HepG2 (cell line): ENCODE data around the gene USP19. TPM values are rescaled to one million over a fixed set of nuclear protein-coding genes. Genes with fewer than 3 reads are reported as not detected.

Experiments used
- AHDC1 ChIP-seq: sonication (generic); formaldehyde crosslinking; IDR thresholded peaks from 2 replicates; pipeline ENCODE4 v1.5.1; 2020; ENCODE audit warnings: mild to moderate bottlenecking, missing genetic modification reagents, borderline replicate concordance
- CBX5 ChIP-seq: sonication (generic); formaldehyde crosslinking; IDR thresholded peaks from 2 replicates; pipeline ENCODE4 v1.4.0; 2020; ENCODE audit warnings: missing genetic modification reagents, borderline replicate concordance
- ELF3 ChIP-seq: IDR thresholded peaks from 2 replicates; pipeline ENCODE4 v1.6.1; 2016; ENCODE audit warnings: missing genetic modification reagents, missing compliant biosample characterization
- EP300 ChIP-seq, 3 experiments: sonication (generic) in 1 of 3; formaldehyde crosslinking in 1 of 3; IDR thresholded peaks; 2 replicates each; pipeline versions ENCODE4 v1.5.1 to v1.6.1; 2011 to 2020; ENCODE audit warnings: low read depth in 2 of 3, low read length in 2 of 3, borderline replicate concordance in 1 of 3, improper control_type of control experiment in 1 of 3, mild to moderate bottlenecking in 1 of 3, missing genetic modification reagents in 1 of 3, moderate library complexity in 1 of 3
- FOXK2 ChIP-seq: fragments of 450-650 bp; IDR thresholded peaks from 2 replicates; pipeline ENCODE4 v1.6.1; 2016
- HNF4G ChIP-seq, 2 experiments: sonication (generic) in 1 of 2; formaldehyde crosslinking in 1 of 2; IDR thresholded peaks; 2 replicates each; pipeline versions ENCODE4 v1.4.0 to v1.6.1; 2011 to 2020; ENCODE audit warnings: borderline replicate concordance in 2 of 2, low read depth in 2 of 2, mild to moderate bottlenecking in 2 of 2, low read length in 1 of 2, missing genetic modification reagents in 1 of 2, moderate library complexity in 1 of 2
- IKZF1 ChIP-seq: fragments of 450-650 bp; IDR thresholded peaks from 2 replicates; pipeline ENCODE4 v1.7.1; 2016
- KAT7 ChIP-seq: IDR thresholded peaks from 2 replicates; pipeline ENCODE4 v1.6.1; 2018; ENCODE audit warnings: borderline replicate concordance, missing compliant biosample characterization
- MAZ ChIP-seq, 2 experiments: sonication (generic) in 1 of 2; formaldehyde crosslinking in 1 of 2; IDR thresholded peaks; 2 replicates each; pipeline versions ENCODE4 v1.5.0 to v1.6.1; 2012 to 2020; ENCODE audit warnings: low read depth in 2 of 2, mild to moderate bottlenecking in 2 of 2, borderline replicate concordance in 1 of 2, improper control_type of control experiment in 1 of 2, low read length in 1 of 2, missing genetic modification reagents in 1 of 2, moderate library complexity in 1 of 2
- MLLT10 ChIP-seq: sonication (generic); formaldehyde crosslinking; IDR thresholded peaks from 2 replicates; pipeline ENCODE4 v1.4.0; 2020; ENCODE audit warnings: missing genetic modification reagents
- NFKBIZ ChIP-seq: IDR thresholded peaks from 2 replicates; pipeline ENCODE4 v1.6.1; 2018; ENCODE audit warnings: missing genetic modification reagents, missing compliant biosample characterization
- NFRKB ChIP-seq: fragments of 450-650 bp; IDR thresholded peaks from 2 replicates; pipeline ENCODE4 v1.6.1; 2017
- TEF ChIP-seq: sonication (generic); formaldehyde crosslinking; IDR thresholded peaks from 2 replicates; pipeline ENCODE4 v1.5.0; 2020; ENCODE audit warnings: missing genetic modification reagents
- ZFP36 ChIP-seq: fragments of 150-350 bp; IDR thresholded peaks from 2 replicates; pipeline ENCODE4 v1.6.1; 2018; ENCODE audit warnings: borderline replicate concordance, low read length, low read depth; ENCODE audit not compliant: partially characterized antibody
- ZFP41 ChIP-seq: sonication (generic); formaldehyde crosslinking; IDR thresholded peaks from 2 replicates; pipeline ENCODE4 v1.4.0; 2020; ENCODE audit warnings: mild to moderate bottlenecking, missing genetic modification reagents, borderline replicate concordance
- ZFP90 ChIP-seq: sonication (generic); formaldehyde crosslinking; IDR thresholded peaks from 2 replicates; pipeline ENCODE4 v1.8.0; 2022; ENCODE audit warnings: missing genetic modification reagents, mild to moderate bottlenecking, inconsistent platforms, borderline replicate concordance
- ZNF18 ChIP-seq: sonication (generic); formaldehyde crosslinking; IDR thresholded peaks from 2 replicates; pipeline ENCODE4 v1.8.0; 2022; ENCODE audit warnings: mild to moderate bottlenecking, missing genetic modification reagents; ENCODE audit not compliant: insufficient replicate concordance
- ZNF567 ChIP-seq: sonication (generic); formaldehyde crosslinking; IDR thresholded peaks from 2 replicates; pipeline ENCODE4 v1.8.1; 2023; ENCODE audit warnings: mild to moderate bottlenecking, missing genetic modification reagents, borderline replicate concordance
- ZNF720 ChIP-seq: sonication (generic); formaldehyde crosslinking; IDR thresholded peaks from 2 replicates; pipeline ENCODE4 v1.4.0; 2020; ENCODE audit warnings: missing genetic modification reagents
- ZNF780A ChIP-seq: sonication (generic); formaldehyde crosslinking; IDR thresholded peaks from 2 replicates; pipeline ENCODE4 v1.8.0; 2022; ENCODE audit warnings: mild to moderate bottlenecking, missing genetic modification reagents, moderate library complexity
- polyA plus RNA-seq, 8 experiments: library from polyadenylated mRNA; depleted of rRNA in 3 of 8; stranded (reverse) in 7 of 8; unstranded in 1 of 8; fragments of >200 nt; fragmentation: Illumina TruSeq in 4 of 8; extraction: Trizol in 4 of 8; gene quantifications; 2 replicates each; pipeline versions ENCODE4 v1.2.1 to v1.2.3, GENCODE V29; 2011 to 2016; ENCODE audit warnings: low read depth in 4 of 8, missing spikeins in 1 of 8, mixed read lengths in 1 of 8; ENCODE audit not compliant: insufficient read depth in 1 of 8
- total RNA-seq, 5 experiments: library from RNA; depleted of rRNA; stranded (reverse); fragments of >200 nt; fragmentation: Illumina TruSeq; extraction: Trizol; gene quantifications; 2 replicates each; pipeline ENCODE4 v1.2.3, GENCODE V29; 2016; ENCODE audit warnings: low read depth in 1 of 5

Gene USP19
- total and polyA plus RNA-seq, 2 of the 13 experiments (the other 11 are each of a cell fraction or from before 2014, with no cell fraction given) = 28.3 to 31.7 TPM

GRCh38 chr3:49120438-49121131 lies at the start of gene USP19 (continued):
- TF ChIP-seq ZFP90 (CRISPR knock-in tag) = no peak; the same call in 1 of the 2 replicates
- no peak for TF ChIP-seq AHDC1 (CRISPR knock-in tag)
- TF ChIP-seq EP300 (IDR thresholded peaks at IDR 0.05; ENCODE audit: low read depth in 2 of 2, low read length in 2 of 2) = 0 out of 4 replicates have a peak, but pooled peaks of 1 of the 2 experiments have one; percentile 11
- no peak for TF ChIP-seq EP300 (CRISPR knock-in tag; IDR thresholded peaks at IDR 0.05; ENCODE audit: borderline replicate concordance)
- TF ChIP-seq MAZ (IDR thresholded peaks at IDR 0.05; ENCODE audit: borderline replicate concordance, low read depth, low read length) = peak; percentile 48; the same call in 1 of the 2 replicates
- peak; percentile 57; the same call in 1 of the 2 replicates for TF ChIP-seq MAZ (CRISPR knock-in tag; IDR thresholded peaks at IDR 0.05; ENCODE audit: low read depth)
- TF ChIP-seq HNF4G (IDR thresholded peaks at IDR 0.05; ENCODE audit: borderline replicate concordance, low read depth, low read length) = no peak; the same call in 1 of the 2 replicates
- TF ChIP-seq HNF4G (CRISPR knock-in tag; IDR thresholded peaks at IDR 0.05; ENCODE audit: borderline replicate concordance, low read depth) = no peak
- 0 out of 2 replicates have a peak, but pooled peaks have one; percentile 50 for TF ChIP-seq NFKBIZ (CRISPR knock-in tag)
- no peak for TF ChIP-seq TEF
- no peak for TF ChIP-seq NFRKB
- peak; percentile 78 for TF ChIP-seq ELF3 (CRISPR knock-in tag)
- no peak for TF ChIP-seq ZNF18
- TF ChIP-seq IKZF1 = no peak
- no peak for TF ChIP-seq ZFP36
- no peak for TF ChIP-seq MLLT10 (CRISPR knock-in tag)
- TF ChIP-seq FOXK2 = peak; percentile 88
- TF ChIP-seq ZFP41 (CRISPR knock-in tag) = 0 out of 2 replicates have a peak, but pooled peaks have one; percentile 49
- no peak; the same call in 1 of the 2 replicates for TF ChIP-seq ZNF567 (CRISPR knock-in tag)
- peak; percentile 28; the same call in 1 of the 2 replicates for TF ChIP-seq CBX5
- TF ChIP-seq KAT7 (CRISPR knock-in tag) = peak; percentile 83; the same call in 1 of the 2 replicates
- 0 out of 2 replicates have a peak, but pooled peaks have one; percentile 79 for TF ChIP-seq ZNF720 (CRISPR knock-in tag)
- no peak for TF ChIP-seq ZNF780A (CRISPR knock-in tag)
